A549 (cell line): ENCODE measurements around the gene RBM39.

Source experiments
- CTCF ChIP-seq: fragments of >200 bp; sonication (Bioruptor Twin); formaldehyde crosslinking; IDR thresholded peaks from 3 replicates; pipeline ENCODE4 v1.5.1; 2016
- MAZ ChIP-seq: fragments of 150-350 bp; IDR thresholded peaks from 2 replicates; pipeline ENCODE4 v1.6.1; 2014; ENCODE audit warnings: antibody characterized with exemption, low read depth, low read length, borderline replicate concordance
- POLR2AphosphoS2 ChIP-seq: conservative IDR thresholded peaks from 2 replicates; pipeline ENCODE4 v1.6.1; 2012; ENCODE audit warnings: low read length, improper control_type of control experiment, inconsistent platforms
- RFX5 ChIP-seq: fragments of 450-650 bp; IDR thresholded peaks from 2 replicates; pipeline ENCODE4 v1.7.1; 2014; ENCODE audit warnings: antibody characterized with exemption, mild to moderate bottlenecking, moderate library complexity
- TP53 ChIP-seq: fragments of 250-450 bp; sonication (Bioruptor Pico); IDR thresholded peaks from 2 replicates; pipeline ENCODE4 v1.5.0; 2021; ENCODE audit warnings: mild to moderate bottlenecking, moderate library complexity
- USF2 ChIP-seq: fragments of 450-650 bp; IDR thresholded peaks from 2 replicates; pipeline ENCODE4 v1.6.1; 2014; ENCODE audit warnings: antibody characterized with exemption

GRCh38 chr20:35704514-35705261 lies 37.4 kb downstream of the RBM39 start:
- TF ChIP-seq POLR2AphosphoS2 (no peak), TP53 (CRISPR knock-in tag) (no peak), MAZ (no peak), USF2 (no peak), CTCF (no peak), RFX5 (no peak)
